ENCODE measurements around the gene NINJ2. TPM values are rescaled to one million over a fixed set of nuclear protein-coding genes. Genes with fewer than 3 reads are reported as not detected.
A peak's percentile ranks its signal among the peaks of the same experiment; 100 is the strongest.

NINJ2 gene
- total RNA-seq, 1 donor from 2014 or later: 0.76 TPM

- H3K27ac Mint-ChIP-seq (ENCODE audit: unreplicated experiment): no peak overlapping the region
- DNase-seq: no peak
- H3K36me3 Mint-ChIP-seq (ENCODE audit: unreplicated experiment): peaks cover 5% of the 10 kb centered on the region
- H3K4me1 Mint-ChIP-seq (ENCODE audit: low read depth, unreplicated experiment): peaks cover 44% of the 10 kb centered on the region
- H3K9me3 Mint-ChIP-seq (ENCODE audit: unreplicated experiment): peaks cover 9% of the 10 kb centered on the region
- no peak for TF ChIP-seq CTCF (IDR thresholded peaks at IDR 0.05; ENCODE audit: partially characterized antibody, unreplicated experiment)
- no peak overlapping the region for H3K4me3 Mint-ChIP-seq (ENCODE audit: unreplicated experiment)
- peaks cover 14% of the 10 kb centered on the region for H3K27me3 Mint-ChIP-seq (ENCODE audit: unreplicated experiment)
Measured at GRCh38 chr12:553216-554000, 109.8 kb downstream of the NINJ2 start.

DNA sequence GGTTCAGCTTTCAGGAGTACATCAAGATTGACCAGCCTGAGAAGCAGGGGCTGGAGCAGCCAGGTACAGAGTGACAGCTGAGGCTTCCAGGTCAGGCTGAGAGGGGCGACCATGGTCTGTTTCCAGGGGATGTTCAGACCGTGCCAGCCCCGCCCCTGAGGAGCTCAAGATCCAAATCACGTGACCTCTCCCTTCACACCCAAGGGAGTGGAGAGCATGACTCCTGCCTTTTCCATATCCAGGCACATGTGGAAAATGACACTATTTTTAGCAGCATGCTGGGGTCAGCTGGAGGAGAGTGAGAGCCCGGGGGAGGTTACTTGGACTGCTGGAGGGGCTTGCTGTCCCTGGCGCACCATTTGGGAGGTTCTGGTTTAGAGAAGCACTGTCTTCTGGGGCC is 110.8 kb downstream of the NINJ2 start:
- peak overlapping the region; percentile 16 for H3K27ac Mint-ChIP-seq (ENCODE audit: unreplicated experiment)
- no peak for DNase-seq
- peaks cover 6% of the 10 kb centered on the region for H3K9me3 Mint-ChIP-seq (ENCODE audit: unreplicated experiment)
- peaks cover 5% of the 10 kb centered on the region for H3K36me3 Mint-ChIP-seq (ENCODE audit: unreplicated experiment)
- no peak for TF ChIP-seq CTCF (IDR thresholded peaks at IDR 0.05; ENCODE audit: partially characterized antibody, unreplicated experiment)
- H3K4me3 Mint-ChIP-seq (ENCODE audit: unreplicated experiment): peak overlapping the region; percentile 50
- peaks cover 47% of the 10 kb centered on the region for H3K4me1 Mint-ChIP-seq (ENCODE audit: low read depth, unreplicated experiment)
- H3K27me3 Mint-ChIP-seq (ENCODE audit: unreplicated experiment): peaks cover 13% of the 10 kb centered on the region

GRCh38 chr12:550473-551260 is 112.6 kb downstream of the NINJ2 start:
- H3K27me3 Mint-ChIP-seq (ENCODE audit: unreplicated experiment): peaks cover 12% of the 10 kb centered on the region
- H3K4me1 Mint-ChIP-seq (ENCODE audit: low read depth, unreplicated experiment): peaks cover 47% of the 10 kb centered on the region
- DNase-seq: no peak
- peaks cover 6% of the 10 kb centered on the region for H3K9me3 Mint-ChIP-seq (ENCODE audit: unreplicated experiment)
- no peak overlapping the region for H3K4me3 Mint-ChIP-seq (ENCODE audit: unreplicated experiment)
- no peak overlapping the region for H3K27ac Mint-ChIP-seq (ENCODE audit: unreplicated experiment)
- H3K36me3 Mint-ChIP-seq (ENCODE audit: unreplicated experiment): peaks cover 5% of the 10 kb centered on the region
- TF ChIP-seq CTCF (IDR thresholded peaks at IDR 0.05; ENCODE audit: partially characterized antibody, unreplicated experiment): no peak

GRCh38 chr12:549476-550082 is 113.7 kb downstream of the NINJ2 start:
- DNase-seq: no peak
- H3K9me3 Mint-ChIP-seq (ENCODE audit: unreplicated experiment): peaks cover 8% of the 10 kb centered on the region
- peaks cover 18% of the 10 kb centered on the region for H3K27me3 Mint-ChIP-seq (ENCODE audit: unreplicated experiment)
- TF ChIP-seq CTCF (IDR thresholded peaks at IDR 0.05; ENCODE audit: partially characterized antibody, unreplicated experiment): no peak
- H3K36me3 Mint-ChIP-seq (ENCODE audit: unreplicated experiment): peaks cover 6% of the 10 kb centered on the region
- peaks cover 47% of the 10 kb centered on the region for H3K4me1 Mint-ChIP-seq (ENCODE audit: low read depth, unreplicated experiment)
- H3K4me3 Mint-ChIP-seq (ENCODE audit: unreplicated experiment): no peak overlapping the region
- no peak overlapping the region for H3K27ac Mint-ChIP-seq (ENCODE audit: unreplicated experiment)
